NCI-H2227 treated with DMSO at 0.1 percent for 48 hours (cell line): ENCODE results near the gene CEP128.
A peak's percentile ranks its signal among the peaks of the same experiment; 100 is the strongest.

ENCODE experiments used
- DNase-seq: peaks from one replicate; lab custom pipeline; 2025; lab: John Stamatoyannopoulos, UW

Gene CEP128

GRCh38 chr14:80901260-80901659, 40.3 kb downstream of the CEP128 start:
- no peak for DNase-seq

- no peak for DNase-seq
Observed at GRCh38 chr14:80872645-80873044, 68.9 kb downstream of the CEP128 start.

- no peak for DNase-seq
Observed at GRCh38 chr14:80868260-80868659, 73.3 kb downstream of the CEP128 start.

GRCh38 chr14:80867798-80868197, 73.7 kb downstream of the CEP128 start:
- no peak for DNase-seq

GRCh38 chr14:80867091-80867490, 74.4 kb downstream of the CEP128 start:
- DNase-seq: no peak

- DNase-seq: no peak
Observed at GRCh38 chr14:80865565-80865964, 76.0 kb downstream of the CEP128 start.

GRCh38 chr14:80862983-80863382, 78.6 kb downstream of the CEP128 start:
- DNase-seq: no peak

GRCh38 chr14:80862541-80862940, 79.0 kb downstream of the CEP128 start:
- DNase-seq: no peak

- peak; percentile 31 for DNase-seq
Observed at GRCh38 chr14:80850197-80850814, 91.2 kb downstream of the CEP128 start.

- no peak for DNase-seq
Observed at GRCh38 chr14:80847070-80847469, 94.5 kb downstream of the CEP128 start.

- no peak for DNase-seq
Observed at GRCh38 chr14:80845856-80846255, 95.7 kb downstream of the CEP128 start.

GRCh38 chr14:80844872-80845271, 96.7 kb downstream of the CEP128 start:
- DNase-seq: no peak

- no peak for DNase-seq
Observed at GRCh38 chr14:80839743-80840142, 101.8 kb downstream of the CEP128 start.

- DNase-seq: no peak
Observed at GRCh38 chr14:80809663-80810062, 131.9 kb downstream of the CEP128 start.

GRCh38 chr14:80805136-80805535, 136.4 kb downstream of the CEP128 start:
- no peak for DNase-seq

GRCh38 chr14:80798878-80799277, 142.7 kb downstream of the CEP128 start:
- DNase-seq: no peak

GRCh38 chr14:80798211-80798610, 143.3 kb downstream of the CEP128 start:
- no peak for DNase-seq

- no peak for DNase-seq
Observed at GRCh38 chr14:80792771-80793170, 148.8 kb downstream of the CEP128 start.

GRCh38 chr14:80787876-80788275, 153.7 kb downstream of the CEP128 start:
- no peak for DNase-seq

GRCh38 chr14:80784820-80785219, 156.7 kb downstream of the CEP128 start:
- no peak for DNase-seq

- no peak for DNase-seq
Observed at GRCh38 chr14:80781972-80782367, 159.6 kb downstream of the CEP128 start.

- DNase-seq: no peak
Observed at GRCh38 chr14:80780500-80780899, 161.0 kb downstream of the CEP128 start.

- DNase-seq: no peak
Observed at GRCh38 chr14:80776657-80777056, 164.9 kb downstream of the CEP128 start.

- DNase-seq: no peak
Observed at GRCh38 chr14:80776186-80776585, 165.4 kb downstream of the CEP128 start.

GRCh38 chr14:80772504-80772903, 169.0 kb downstream of the CEP128 start:
- no peak for DNase-seq
